ENCODE data around the gene CDK10.
A peak's percentile ranks its signal among the peaks of the same experiment; 100 is the strongest.
"Not testable (repeated sequence)": the region's sequence is repeated elsewhere in the genome, so short reads cannot be mapped to it uniquely, and the experiment has no call there.

Gene CDK10

DNA sequence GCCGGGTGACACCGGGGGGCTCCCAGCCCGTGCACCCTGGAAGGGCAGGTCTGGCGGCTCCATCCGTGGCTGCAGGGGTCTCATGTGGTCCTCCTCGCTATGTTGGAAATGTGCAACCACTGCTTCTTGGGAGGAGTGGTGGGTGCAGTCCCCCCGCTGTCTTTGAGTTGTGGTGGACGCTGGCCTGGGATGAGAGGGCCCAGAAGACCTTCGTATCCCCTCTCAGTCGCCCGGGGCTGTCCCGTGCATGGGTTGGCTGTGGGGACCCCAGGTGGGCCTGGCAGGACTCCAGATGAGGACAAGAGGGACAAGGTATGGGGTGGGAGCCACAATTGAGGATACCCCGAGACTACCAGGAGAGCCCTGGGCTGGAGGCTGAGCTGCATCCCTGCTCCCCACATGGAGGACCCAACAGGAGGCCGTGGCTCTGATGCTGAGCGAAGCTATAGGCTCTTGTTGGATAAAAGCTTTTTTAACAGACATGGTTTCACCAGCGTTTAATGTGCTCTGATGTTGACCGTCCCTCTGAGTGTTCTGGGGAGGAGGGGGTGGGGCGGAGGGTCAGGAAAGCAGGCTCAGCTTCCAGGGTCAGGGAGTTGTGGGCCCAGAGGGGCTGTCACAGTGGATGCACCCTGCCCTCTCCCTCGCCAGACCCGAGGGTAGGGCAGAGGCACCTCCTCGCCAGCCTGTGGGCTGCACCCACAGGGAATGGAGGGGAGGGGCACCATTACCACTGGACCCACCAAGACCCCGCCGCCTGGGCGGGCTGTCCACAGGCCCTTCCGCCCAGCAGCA is 9.6 kb downstream of the CDK10 start:
- no peak for DNase-seq (ENCODE audit: low read depth in 2 of 2)

DNA sequence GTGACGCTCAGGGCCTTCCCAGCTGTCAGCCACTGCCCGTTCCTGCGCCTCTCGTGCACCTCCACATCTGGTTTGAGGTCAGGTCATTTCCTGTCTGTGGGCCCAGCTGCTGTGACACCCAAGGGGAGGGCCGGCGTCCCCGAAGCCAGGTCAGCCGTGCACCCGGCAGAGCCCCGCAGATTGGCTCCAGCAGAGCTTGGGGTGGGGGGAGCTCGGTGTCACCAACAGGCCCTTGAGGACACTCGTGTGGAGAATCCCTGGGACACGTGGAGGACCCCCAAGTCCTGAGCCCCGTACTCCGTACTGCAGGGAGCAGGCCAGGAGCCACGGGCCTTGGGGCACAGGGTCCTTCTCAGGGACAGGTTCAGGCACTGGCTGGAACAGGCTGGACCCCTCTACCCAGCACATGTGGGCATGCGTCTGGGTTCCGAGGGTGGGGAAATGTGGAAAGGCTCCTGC is 10.2 kb downstream of the CDK10 start:
- no peak for DNase-seq (ENCODE audit: low read depth in 2 of 2)

DNA sequence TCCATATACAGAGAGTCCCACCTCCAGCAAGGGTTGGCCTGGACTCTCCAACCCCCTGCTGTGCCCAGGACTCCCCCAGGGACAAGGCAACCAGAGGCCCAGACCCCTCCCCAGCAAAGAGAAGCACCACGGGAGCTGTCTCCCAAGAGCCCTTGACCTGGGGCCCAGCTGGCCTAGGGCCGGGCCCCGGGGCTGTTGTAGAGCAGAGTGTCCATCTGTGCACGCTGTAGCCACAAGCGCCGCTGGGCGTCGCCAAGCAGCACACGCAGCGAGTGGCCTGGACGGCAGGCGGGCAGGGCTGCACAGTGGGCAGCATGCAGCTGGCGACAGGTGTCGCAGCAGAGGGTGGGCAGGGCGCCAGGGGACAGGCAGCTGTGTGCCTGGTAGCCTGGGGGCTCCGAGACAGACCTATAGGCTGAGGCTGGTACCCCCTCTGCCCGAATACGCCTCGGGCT is 10.7 kb downstream of the CDK10 start:
- no peak for DNase-seq (ENCODE audit: low read depth in 2 of 2)

DNA sequence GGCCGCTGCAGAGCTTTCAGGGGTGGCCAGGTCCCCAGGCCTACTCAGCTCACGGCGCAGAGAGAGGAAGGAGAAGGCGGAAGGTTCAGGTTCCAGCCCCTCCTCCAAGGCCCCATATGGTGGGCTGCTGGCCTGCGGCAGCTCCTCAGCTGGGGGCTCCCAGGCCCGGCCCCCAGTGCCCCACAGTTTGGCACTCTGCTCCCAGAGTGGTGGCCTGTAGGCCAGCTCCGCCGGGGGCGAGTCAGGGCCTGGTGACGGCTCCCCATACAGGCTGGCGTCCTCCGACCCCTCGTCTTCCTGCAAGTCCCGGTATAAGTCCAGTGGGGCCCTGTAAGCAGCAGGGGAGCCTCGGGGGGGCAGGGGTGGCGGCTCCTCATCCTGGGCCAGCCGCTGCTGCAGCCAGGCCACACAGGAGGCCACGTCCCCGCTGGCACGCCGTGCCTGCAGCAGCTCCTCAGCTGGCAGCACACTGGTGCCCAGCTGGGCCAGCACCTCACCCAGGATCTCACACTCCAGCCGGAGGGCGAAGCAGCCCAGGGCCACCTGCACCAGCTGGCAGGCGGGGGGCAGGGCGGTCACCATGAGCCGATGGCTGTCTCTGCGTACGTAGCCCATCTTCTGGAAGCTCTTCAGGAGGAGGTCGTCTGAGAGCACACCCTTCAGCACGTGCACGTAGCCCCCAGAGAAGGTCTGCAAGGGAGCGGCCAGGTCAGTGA is 11.3 kb downstream of the CDK10 start:
- no peak for DNase-seq (ENCODE audit: low read depth in 2 of 2)

DNA sequence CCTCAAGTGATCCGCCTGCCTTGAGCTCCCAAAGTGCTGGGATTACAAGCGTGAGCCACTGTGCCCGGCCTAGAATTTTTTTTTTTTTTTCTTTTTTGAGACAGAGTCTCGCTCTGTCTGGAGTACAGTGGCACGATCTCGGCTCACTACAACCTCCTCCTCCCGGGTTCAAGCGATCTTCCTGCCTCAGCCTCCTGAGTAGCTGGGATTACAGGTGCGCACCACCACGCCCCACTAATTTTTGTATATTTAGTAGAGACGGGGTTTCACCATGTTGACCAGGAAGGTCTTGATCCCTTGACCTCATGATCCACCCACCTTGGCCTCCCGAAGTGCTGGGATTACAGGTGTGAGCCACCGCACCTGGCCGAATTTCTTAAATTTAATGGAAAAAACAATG is 12.2 kb downstream of the CDK10 start:
- DNase-seq (ENCODE audit: low read depth in 2 of 2), result not testable (repeated sequence)

DNA sequence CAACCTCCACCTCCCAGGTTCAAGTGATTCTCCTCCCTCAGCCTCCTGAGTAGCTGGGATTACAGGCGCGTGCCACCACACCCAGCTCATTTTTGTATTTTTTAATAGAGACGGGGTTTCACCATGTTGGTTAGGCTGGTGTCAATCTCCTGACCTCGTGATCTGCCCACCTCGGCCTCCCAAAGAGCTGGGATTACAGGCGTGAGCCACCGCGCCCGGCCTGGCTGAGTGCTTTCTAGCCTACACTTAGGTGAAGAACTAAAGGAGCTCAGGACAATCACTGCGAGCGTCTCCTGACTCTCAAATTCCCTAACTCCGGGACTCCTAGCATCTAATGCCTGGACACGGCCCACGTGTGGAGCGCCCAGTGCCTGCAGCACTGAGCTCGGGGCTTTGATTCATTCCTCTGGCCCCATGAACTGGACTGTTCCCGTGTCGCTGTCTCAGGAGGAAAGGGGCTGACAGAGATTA is 13.2 kb downstream of the CDK10 start:
- DNase-seq (ENCODE audit: low read depth in 2 of 2), result not testable (repeated sequence)

DNA sequence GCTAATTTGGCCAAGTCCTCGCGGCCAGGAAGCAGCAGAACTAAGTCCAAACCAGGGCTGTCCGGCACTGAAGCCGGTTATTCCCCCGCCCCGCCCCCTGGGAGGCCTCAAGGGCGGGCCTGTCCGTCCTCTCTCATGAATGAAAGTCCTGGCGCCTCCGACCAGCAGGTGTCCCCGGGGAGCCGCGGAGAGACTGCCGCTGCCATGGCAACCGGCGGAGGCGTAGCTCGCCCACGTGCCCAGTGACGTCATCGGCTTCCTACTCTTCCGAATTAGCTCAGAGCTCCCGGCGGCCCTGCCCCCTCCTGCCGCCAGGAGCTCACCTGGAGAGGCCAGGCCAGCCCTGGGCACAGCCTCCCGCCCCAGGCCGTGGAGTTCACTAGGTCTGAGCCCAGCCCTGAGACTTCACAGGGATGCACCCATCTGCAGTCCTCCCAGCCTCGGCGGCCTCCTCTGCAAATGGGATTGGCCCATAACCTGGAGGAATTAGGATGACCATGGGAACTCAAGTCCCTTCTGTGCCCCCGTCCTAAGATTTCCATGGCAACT is 13.7 kb downstream of the CDK10 start:
- DNase-seq (ENCODE audit: low read depth in 2 of 2), result peak; percentile 98 to 99

DNA sequence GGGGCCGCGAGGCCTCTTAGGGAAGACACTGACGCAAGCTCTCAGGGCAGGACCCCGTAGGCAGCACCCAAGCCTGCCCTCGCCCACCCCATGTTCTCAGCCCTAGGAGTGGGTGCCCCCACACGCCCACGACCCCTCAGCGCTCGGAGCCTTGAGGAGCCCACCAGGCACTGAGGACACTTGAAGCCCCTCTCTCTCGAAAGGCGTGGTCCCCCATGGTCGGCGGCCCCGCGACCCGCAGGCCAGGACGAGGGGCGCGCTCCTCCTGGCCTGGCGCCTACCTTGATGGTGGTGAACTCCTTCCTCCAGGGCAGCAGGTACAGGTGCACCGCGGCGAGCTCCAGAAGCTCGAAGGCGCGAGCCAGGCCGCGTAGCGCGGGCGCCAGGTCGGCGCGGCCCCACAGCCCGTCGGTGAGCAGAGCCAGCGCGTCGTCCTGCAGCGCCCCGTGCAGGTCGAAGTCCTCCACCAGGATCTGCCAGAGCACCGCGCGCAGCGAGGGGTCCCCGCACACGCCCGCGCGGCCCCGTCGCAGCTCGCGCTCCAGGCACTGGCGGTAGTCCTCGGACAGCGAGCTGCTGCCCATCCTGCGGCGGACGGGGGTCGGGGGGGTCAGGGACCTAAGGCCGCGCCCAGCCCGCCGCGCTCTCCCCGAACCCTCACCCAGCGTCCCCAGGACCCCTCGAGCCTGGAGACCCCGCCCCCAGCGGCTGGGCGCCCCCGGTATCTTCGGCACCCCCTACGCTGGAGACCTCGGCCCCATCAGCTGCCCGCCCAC is 14.3 kb downstream of the CDK10 start:
- no peak for DNase-seq (ENCODE audit: low read depth in 2 of 2)

DNA sequence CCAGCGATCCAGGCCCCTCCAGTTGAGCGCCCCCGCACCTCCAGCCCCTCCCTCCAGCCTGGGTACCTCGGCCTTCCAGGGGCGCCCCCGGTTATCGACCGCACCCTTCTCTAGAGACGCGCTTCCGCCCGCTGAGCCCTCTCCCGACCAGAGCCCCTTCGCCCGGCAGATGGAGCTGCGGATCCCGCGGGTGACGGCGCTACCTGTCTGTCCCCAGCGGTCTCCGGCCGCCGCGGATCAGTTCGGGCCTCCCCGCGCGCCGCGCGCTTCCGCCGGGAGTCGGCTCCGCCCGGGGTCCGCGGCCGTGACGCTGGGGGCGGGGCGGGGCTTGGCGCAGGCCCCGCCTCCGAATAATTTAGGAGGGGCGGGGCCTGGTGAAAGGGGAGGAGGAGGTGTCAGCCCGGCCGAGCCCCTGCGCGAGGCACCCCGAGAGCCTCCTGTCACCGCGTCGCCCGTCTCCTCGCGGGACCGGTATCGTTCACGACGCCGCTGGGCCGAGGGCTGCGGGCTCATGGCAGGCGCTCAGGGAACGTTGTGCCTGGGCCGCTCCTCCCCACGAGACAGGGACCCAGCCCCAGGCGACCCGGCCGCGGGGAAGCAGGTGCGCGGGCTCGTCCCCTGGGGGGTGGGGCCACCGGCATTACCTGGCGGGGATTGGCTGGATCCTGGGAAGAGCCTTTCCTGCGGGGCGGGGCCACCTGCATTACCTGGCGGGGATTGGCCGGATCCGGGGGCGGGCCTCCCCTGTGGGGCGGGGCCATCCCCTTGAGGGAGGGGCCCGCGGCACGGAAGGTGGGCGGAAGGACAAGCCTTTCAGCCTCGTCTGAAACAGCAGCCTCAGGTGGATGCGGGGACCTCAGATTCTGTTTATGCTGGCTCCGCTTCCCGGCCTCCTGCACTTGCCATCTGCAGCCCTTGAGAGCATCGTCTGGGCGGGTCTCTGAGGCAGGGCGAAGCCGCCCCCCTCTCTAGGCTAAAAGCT is 15.2 kb downstream of the CDK10 start, which contains the start of gene SPATA2L:
TSS of gene SPATA2L (minus strand) at position 281 of the 982 bp plus-strand sequence. CDS start 473 bp downstream, outside the sequence.
- peak; percentile 96 to 97 for DNase-seq (ENCODE audit: low read depth in 2 of 2)

DNA sequence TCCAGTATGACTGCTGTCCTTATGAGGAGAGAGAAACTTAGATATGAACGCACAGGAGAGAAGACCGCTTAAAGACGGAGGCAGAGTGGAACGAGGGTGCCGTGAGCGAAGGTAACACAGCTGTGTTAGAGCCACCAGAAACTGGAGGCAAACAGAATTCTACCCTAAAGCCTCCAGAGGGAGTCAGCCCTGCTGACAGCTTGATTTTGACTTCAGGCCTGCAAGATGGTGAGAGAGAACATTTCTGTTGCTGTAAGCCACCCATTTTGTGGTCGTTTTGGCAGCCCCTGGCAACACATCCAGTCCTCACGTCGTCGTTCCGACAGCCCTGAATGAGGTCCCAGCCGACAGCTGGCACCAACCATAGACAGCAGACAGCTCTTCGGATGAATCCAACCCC is 17.8 kb downstream of the CDK10 start:
- DNase-seq (ENCODE audit: low read depth in 2 of 2), result no peak

DNA sequence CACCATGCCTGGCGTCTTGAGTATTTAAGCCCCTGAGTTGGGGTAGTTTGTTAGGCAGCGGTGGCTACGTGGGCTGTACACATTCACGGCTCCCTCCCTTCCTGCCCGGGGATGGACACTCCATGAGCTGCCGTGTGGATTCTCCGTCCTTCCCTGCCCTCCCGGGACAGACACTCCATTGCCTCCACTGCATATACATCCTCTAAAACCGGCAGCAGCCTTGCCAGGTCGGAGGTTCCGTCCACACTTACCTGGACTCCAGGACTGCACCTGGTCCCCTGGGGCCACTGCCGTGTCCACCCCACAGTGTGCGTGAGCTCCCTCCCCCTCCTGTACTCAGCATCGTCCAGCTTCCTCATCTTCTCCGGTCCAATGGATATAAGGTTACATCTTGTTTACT is 18.5 kb downstream of the CDK10 start:
- no peak for DNase-seq (ENCODE audit: low read depth in 2 of 2)

DNA sequence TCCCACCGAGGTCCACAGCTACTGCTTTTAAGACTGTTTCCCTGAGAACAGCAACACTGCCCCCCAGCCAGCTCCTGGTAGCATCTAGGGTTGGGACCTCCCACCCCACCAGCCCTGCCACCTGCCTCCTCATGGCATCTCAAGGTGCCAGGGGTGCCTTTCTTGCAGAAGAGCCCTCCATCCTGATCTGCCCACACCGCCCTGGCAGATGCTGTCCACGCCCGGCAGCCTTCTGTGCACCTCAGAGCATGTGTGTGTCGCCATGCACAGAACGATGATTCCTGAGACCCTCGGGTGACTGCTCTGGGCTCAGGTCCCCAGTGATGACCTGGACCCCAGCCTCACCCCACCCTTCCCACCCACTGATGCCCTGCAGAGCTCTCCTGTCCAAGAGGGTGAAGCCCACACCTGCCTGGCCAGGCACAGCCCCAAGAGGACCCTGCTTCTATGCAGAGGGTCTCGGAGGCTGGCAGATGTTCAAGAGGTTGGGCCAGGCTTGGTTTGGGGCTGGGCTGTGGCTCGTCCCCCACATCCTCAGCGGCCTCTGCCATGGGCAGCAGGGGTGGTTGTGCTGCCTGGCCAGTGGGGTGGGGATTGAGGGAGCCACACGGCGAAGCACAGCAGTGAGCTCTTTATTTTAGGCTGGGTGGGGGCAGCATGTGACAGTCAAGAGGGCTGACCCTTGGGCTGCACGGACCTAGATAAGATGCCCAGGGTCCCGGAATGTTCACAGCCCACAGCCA is 20.2 kb downstream of the CDK10 start:
- no peak for DNase-seq (ENCODE audit: low read depth in 2 of 2)

DNA sequence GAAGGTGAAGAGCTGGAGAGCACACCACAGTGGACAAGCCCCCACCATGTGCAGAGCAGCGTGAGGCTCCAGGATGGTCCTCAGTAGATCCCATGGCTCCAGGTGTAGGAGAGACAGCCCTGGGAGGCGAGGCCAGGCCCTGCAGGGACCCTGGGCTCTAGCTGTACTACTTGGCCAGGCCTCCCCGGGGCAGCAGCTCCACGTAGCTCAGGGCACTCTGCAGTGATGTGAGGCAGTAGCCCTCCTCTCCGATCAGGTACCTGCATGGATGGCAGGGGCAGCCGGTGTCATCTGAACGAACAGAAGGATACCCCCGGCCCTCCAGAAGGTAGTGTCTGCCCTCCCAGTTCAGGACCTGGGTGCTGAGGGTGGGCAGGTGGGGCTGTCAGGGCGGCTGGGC is 21.2 kb downstream of the CDK10 start:
- DNase-seq (ENCODE audit: low read depth in 2 of 2), result no peak

DNA sequence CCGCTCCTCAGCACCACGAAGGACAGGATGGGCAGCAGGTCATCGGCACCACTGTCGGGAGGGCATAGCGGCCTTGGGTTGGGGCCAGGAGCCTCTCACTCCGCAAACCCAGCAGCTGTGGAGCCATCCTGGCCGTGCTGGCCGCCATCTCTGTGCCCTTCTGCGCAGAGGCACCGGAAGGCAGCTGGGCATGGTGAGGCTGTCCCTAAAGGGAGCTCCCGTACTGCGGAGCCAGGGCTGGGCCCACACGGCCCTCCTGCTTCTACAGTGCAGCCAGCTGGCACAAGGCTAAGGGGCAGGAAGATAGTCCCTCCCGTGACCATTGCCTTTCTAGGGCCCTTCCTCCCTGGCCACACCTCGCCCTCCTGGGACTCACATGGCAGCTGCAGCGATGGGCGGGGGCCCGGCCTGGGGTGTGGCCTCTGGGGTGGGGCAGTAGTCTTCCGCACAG is 22.0 kb downstream of the CDK10 start:
- DNase-seq (ENCODE audit: low read depth in 2 of 2), result no peak

DNA sequence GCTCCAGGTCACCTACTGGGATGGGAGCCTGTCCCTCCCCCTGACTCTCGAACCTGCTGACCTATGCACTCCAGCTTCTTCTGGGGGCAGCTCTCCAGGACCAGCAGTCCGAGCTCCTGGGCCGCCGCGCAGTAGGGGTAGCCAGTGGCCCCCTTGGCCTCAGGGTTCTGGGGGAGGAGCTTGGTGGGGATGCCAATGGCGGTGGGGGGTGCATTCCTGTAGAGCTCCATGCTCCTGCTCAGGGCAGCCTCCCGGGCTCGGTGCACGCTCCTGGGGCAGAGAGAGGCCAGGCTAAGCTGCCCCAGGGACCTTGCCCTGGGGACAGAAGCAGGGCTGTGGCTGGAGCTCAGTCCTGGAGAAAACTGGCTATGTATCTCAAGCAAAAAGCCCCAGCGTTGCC is 22.7 kb downstream of the CDK10 start:
- DNase-seq (ENCODE audit: low read depth in 2 of 2), result no peak

DNA sequence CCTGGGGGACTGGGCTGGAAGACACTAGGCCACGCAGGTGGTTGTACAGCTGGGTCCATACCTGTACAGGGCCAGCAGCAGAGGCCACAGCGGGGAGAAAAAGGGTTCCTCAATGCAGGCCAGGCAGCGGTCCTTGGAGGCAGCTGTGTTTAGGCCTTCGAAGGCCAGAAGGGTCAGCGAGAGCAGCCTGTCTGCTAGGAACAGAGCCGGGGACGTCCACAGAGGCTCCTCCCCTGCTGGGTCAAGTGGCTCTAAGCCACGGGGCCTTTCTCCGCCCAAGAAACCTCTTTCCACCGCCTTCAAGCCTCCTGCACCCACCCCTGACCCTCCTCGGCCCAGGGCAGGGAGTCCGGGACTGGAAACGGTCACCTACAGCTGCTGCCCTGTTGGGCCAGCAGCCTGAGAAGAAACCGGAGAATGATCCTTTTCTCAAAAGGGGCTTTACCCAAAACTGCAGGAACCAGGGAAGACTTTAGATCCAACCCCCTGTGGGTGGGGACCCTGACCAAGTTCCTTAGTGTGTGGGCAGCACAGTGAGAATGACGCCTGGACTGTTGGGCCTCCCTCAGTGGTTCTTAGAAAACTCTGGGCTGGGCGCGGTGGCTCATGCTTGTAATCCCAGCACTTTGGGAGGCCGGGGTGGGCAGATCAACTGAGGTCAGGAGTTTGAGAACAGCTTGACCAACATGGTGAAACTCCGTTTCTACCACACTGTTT is 23.4 kb downstream of the CDK10 start:
- DNase-seq (ENCODE audit: low read depth in 2 of 2), result no peak

DNA sequence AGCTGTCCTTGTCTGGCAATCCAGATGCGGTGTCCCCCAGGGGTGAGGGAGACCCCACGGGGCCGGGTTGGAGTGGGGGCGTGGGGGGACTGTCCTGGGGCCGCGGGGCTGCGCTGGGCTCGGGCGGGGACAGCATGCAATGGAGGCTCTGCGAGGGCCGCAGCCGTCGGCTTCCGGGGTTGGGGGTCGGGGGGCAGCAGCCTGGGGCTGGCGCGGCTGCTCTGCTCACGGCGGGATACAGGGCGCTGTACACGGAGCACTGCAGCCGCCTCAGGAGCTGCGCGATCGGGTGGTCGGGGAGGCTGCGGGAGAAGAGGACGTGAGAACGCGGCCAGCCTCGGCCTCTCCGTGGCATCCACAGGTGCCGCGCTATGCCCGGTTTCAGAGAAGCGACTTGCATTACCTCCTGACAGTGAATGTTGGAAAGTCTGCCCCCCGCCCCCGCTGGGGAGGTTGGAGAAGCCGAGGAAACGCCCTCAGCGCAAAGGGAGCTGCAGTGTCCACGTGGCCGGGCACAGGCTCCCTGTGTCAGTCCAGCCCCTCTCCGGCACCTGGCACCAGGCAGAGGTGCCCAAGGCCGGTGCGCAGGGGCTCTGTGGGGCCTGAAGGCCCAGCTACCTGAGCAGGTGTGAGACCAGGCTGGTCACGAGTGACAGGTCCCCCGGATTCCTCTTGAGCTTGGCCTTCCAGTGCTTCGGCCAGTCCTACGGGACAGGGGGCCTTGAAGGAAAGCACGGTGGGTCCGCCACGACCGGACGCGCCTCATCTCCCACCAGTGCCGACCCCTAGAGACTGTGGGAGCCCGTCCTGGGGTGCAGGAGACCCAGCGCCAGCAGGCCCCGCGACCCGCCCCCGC is 24.4 kb downstream of the CDK10 start:
- no peak for DNase-seq (ENCODE audit: low read depth in 2 of 2)
